Measurements from ENCODE around the gene CSGALNACT2.

Gene CSGALNACT2

GRCh38 chr10:43196131-43196980, 58.1 kb downstream of the CSGALNACT2 start:
- no peak for DNase-seq (ENCODE audit: extremely low read depth, low read depth)
- no peak for TF ChIP-seq CTCF (IDR thresholded peaks at IDR 0.05; ENCODE audit: low read depth, low read length)

GRCh38 chr10:43196981-43197833, 59.0 kb downstream of the CSGALNACT2 start:
- TF ChIP-seq CTCF (IDR thresholded peaks at IDR 0.05; ENCODE audit: low read depth, low read length): no peak
- DNase-seq (ENCODE audit: extremely low read depth, low read depth): no peak

DNA sequence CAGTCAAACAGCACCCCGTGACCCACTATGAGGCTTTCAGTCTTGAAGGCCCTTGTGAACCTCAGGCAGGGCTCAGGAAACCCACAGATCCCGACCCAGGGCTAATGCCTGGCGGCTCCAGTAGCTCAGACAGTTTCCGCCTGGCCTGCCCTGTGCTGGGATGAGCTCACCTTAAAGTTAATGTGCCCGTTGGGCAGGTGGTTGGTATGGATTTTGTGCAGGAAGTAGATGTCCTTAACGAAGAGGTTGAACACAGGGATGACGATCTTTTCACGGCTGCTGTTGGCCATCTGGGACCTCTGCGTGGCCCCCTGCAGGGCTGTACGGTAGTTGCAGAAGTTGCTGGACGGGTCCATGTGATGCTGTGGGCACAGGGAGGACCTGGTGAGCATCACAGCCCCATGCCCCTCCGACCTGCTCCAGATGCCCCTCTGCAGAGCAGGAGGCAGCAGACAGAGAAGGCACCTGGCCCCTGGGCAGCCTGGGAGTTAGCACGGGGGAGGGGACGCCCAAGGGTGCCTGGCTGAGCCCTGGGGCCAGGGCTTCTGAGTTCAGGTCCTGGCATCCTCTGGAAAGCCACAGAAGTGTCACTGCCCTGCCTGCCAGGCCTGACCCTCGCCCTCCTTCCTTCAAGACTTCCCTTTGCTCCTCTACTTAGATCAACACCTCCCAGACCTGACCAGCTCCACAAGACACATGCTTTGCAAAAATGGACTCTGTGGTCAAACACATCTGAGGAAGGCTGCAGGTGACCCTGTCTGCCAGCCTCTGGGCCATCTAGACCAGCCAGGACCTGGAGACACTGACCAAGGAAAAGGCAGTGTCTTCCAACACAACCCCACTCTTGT, 59.8 kb downstream of the CSGALNACT2 start:
- TF ChIP-seq CTCF (IDR thresholded peaks at IDR 0.05; ENCODE audit: low read depth, low read length): peak; percentile 36
- DNase-seq (ENCODE audit: extremely low read depth, low read depth): no peak

DNA sequence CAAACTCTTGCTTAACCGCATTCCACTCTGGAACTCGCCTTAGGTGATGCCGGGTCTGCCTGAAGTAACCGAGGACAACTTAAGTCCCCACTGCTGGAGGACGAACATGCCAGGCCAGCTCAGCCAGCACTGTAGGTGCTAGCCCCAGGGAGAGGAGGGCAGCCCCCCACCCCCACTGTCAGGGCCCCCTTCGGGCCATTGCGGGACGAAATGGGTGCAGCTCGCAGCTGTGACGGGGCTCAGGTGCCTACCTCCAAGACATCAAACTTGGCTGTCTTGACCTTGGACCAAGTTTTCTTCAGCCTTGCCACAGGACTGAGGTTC, 60.4 kb downstream of the CSGALNACT2 start:
- no peak for TF ChIP-seq CTCF (IDR thresholded peaks at IDR 0.05; ENCODE audit: low read depth, low read length)
- DNase-seq (ENCODE audit: extremely low read depth, low read depth): no peak

GRCh38 chr10:43199088-43199683, 60.9 kb downstream of the CSGALNACT2 start:
- TF ChIP-seq CTCF (IDR thresholded peaks at IDR 0.05; ENCODE audit: low read depth, low read length): no peak
- DNase-seq (ENCODE audit: extremely low read depth, low read depth): no peak

DNA sequence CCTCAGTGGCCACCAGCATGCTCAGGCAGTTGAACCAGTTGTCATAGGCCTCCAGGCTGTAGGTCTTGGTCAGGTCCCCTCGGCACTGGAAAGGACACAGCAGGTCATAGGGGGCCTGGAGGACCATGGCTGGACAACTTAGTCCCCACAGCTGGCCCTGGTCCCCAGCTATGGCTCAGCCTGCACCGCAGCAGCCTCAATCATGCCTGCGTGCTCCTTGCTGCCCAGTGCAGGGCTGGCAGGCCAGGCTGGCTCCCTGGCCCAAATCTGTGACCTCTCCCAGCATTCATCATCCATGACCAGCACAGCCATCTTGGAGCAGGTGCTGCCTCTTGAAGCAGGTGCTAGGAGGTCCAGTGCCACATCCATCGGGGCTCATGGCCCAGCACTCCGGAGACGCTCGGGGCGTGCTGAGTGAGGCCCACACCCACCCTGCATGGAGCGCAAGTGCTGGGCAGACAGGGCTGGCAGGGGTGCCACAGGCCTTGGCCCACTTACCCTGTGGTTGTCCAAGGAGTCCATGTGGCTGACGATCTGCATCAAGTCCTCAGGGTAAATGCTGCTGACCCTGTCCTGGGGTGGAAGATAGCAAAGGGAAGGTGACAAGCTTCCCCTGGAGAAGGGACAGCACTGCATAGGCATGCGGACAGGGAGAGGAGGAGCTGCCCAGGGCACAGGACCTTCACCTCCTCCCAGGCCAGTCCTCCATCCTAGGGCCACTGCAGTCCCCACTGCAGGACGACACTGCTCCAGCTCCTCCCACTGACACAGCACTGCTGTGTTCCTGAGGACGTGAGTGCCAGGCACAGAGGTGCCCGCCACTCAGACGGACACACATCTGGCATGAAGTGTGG, 61.7 kb downstream of the CSGALNACT2 start:
- no peak for TF ChIP-seq CTCF (IDR thresholded peaks at IDR 0.05; ENCODE audit: low read depth, low read length)

More for the DNA sequence above, 61.7 kb downstream of the CSGALNACT2 start:
- DNase-seq (ENCODE audit: extremely low read depth, low read depth): no peak

Data from AG09319 (cell line).